Stimulated activated CD4-positive, alpha-beta T cell treated with anti-CD3 and anti-CD28 coated beads, Interleukin-2, amount 100 ng/mL, for 4 hours (primary cell): ENCODE data around the gene RFFL.

Experiments
- DNase-seq: peaks from one replicate; pipeline ENCODE4 v3.0.0-alpha.2; 2020; ENCODE audit warnings: low read depth

Gene RFFL

DNA sequence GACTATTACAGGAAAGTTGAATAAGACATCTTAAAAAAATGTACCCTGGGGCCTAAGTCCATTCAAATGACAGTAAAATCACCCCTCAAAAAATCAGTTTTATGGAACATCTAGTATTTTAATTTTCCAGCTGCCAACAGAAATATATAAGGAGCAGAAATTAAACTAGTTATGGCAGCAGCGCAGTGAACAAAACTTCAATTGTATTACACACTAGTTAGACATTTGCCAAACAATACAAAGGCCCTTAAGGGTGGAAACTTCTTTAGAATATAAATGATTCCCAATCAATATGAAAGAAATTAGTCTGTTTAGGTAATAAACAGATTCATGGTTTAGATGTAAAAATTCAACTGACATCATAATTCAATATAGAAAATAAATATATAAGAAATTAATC, 18.1 kb upstream of the RFFL start:
- DNase-seq, result no peak

DNA sequence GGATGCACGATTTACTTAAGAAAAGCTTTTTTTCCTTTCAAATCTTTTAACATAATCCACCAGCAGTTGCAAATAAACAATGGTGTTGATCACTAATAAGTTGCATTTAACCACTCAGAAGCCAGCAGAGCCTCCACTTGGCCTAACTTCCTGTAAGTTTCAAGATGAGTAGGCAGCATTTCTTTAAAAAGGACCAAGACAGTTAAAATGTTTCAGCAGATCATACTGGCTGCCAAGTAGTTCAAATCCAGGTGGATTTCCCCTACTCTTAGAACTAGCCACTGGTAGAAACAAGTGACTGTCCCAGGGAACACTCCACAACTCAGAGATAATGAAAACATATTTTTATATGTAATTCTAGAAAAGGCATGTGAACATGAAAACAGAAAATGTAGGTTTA, 17.0 kb upstream of the RFFL start:
- no peak for DNase-seq

GRCh38 chr17:35079547-35080423, 16.3 kb upstream of the RFFL start:
- DNase-seq, result no peak

- no peak for DNase-seq
These were observed 13.4 kb upstream of the RFFL start for GRCh38 chr17:35076874-35077273.

DNA sequence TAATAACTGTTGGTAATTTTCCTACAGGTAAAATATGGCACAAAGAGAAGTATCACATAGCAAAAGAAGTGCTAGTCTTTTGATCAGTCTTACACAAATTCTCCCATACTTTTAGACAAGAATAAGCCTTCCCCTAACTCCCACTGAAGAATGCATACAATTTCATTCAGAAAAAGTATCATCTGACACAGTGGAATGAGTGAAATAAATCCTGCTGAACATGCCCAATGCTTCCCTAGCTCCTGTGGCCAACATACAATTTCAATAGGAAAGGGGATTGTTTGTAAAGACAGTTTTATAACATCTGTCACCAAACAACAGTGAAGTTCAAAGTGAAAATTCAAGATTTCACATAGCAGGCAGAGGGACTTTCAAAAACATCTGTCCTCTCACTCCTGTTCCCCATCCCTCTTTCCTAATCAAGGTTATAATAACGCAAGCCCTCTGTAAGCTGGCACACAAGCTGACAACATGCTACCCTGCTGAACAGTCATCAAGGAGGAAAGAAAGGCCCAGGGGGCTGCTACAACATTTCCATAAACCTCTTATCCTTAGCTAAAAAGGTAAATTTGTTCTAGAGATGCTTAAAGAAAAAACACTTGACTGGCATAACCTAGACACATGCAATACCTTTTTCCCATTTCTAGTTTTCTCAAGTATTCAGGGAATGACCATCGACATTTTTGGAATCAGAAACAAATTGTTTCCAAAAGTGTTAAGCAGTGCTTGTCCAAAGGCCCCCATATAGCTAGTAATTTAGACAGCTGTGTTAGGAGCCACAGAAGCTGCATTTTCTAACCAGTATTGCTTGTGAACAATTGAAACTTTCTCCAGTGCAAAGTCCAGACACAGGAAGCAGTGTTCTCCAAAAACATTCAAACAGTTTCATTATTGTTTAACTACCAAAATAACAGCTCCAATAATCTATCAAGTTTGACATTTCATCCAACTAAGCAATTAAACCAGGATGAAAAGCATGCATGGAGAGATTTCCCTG, 11.5 kb upstream of the RFFL start:
- DNase-seq, result no peak

DNA sequence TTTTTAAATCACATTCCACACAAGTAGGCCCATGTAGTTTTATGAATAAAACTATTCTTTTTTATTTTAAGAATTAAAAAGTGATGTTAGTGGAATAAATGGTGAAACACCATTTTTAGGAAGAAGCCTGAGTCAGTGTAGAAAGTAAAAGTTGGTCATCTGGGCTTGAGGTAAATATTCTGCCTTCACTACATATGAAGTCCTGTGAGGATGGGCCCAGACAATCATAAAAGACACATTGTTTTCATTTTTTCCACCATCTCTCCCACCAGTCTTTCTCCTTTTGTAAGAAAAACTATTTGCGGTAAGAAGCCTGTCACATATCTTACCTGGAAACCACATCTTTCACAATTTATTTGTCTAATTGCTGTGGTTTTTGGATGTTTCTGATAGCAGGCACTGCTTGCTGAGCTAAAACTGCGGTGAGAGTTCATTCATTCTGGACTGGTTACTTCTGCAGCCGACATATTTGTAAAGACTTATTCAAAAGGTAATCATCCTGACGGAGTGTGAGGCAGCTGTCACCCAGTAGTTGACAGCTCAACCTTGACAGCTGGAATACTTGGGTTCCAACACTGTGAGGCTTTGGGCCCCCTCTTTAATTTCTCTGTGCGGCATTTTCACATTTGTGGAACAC, 10.6 kb upstream of the RFFL start:
- DNase-seq, result no peak

GRCh38 chr17:35073183-35073790, 9.8 kb upstream of the RFFL start:
- DNase-seq, result no peak

DNA sequence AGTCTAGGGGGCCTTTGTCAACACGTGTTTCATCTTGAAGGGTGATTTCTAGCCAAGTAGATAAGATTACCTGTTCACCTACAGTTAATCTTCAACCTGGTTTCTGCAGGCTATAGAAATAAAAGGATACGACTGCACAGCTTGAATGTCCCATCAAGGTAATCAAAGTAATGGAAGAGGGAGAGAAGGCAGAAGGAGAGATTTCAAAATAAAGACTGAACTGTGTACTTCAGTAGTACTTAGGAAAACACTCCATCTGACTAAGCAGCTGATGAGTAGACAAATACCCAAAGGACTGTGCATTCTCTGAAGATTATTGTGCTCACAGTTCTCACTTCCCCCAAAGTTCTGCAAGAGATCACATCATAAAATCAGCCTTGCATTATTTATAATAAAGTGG, 5.8 kb upstream of the RFFL start:
- no peak for DNase-seq

- no peak for DNase-seq
These were observed 4.7 kb upstream of the RFFL start for GRCh38 chr17:35068249-35068648.

DNA sequence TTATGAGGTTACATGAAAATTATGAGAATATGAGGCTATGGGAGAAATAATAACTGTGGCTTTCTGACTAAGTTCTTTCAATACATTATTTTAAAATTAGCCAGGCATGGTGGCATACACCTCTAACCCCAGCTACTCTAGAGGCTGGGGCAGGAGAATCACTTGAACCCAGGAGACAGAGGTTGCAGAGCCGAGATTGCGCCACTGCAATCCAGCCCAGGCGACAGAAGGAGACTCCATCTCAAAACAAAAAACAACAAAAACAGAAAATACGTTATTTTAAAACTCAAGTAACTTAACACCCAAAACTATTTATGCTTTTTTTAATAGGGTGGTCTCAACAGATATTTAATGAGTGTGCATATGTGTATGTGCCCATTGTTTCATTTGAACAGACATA, 2.4 kb upstream of the RFFL start:
- no peak for DNase-seq

DNA sequence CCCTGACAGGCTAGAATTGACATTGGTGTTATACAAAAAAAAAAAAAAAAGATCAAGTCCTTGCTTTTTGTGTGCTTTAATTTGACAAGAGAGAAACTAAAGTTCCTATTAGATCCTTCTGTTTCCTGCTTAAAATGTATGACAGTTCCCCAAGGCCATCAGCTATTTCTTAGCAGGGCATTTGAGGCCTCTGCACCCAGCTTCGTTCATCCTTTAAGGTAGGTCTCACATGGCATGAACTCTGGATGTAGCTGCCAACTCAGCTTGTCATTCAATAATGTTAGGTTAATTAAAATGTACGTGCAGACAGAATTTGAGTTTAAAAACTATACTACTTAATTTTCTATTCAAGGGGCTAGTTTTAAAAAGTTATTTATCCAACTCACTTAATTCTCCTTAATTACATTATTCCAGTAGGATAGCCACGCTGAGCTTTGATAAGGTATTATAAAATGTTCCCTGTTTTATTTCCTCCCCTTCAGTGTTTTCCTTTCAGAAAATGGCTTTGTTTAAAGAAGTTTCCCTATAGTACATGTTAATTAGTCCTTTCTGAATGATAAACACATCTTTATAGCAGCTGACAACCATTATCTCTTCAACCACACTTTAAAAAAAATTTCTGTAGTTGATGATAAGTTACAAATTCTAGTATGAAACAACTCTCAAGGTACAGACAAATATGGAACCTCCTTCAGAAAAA, 1.2 kb upstream of the RFFL start:
- DNase-seq, result no peak

GRCh38 chr17:35062308-35062707, 1.2 kb downstream of the RFFL start:
- DNase-seq, result no peak

GRCh38 chr17:35057332-35057915, 6.1 kb downstream of the RFFL start:
- no peak for DNase-seq

DNA sequence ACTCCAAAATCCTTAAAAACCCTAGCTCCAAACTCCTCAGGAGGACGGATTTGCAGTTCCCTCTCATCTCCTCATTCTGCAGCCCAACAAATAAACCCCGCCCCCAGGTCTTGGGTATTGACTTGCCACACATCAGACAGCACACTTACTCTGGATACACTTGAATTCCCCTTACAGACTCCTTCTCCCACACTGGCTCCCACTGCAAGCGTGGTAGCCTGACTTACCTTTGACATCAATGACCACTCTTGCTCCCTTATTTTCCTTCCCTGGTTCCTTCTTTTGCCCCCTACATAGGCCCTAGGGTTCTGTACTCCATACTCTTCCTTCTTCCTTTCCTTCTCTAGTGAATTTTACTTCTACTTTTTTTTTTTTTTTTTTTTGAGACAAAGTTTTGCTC, 7.5 kb downstream of the RFFL start:
- no peak for DNase-seq

DNA sequence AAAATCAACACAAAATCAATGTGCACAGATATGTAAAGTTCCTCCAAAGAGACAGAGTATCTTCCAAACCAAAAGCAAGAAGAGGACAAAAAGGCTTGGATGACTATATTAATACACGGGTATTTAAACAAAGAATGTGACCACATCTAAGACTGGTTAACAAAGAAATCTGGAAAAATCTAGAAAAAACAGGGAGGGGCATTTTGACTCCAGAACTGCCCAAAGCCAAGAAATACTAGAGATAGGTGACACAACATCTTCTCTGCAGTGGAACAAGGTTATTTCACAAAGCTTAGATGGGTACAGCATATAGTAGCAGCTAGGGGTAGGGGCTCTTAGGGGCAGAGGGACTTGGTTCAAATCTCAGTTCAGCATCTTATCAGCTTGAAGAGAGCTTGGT, 10.3 kb downstream of the RFFL start:
- no peak for DNase-seq

- no peak for DNase-seq
These were observed 10.7 kb downstream of the RFFL start for GRCh38 chr17:35052780-35053179.

GRCh38 chr17:35052241-35052610, 11.3 kb downstream of the RFFL start:
- DNase-seq, result no peak

DNA sequence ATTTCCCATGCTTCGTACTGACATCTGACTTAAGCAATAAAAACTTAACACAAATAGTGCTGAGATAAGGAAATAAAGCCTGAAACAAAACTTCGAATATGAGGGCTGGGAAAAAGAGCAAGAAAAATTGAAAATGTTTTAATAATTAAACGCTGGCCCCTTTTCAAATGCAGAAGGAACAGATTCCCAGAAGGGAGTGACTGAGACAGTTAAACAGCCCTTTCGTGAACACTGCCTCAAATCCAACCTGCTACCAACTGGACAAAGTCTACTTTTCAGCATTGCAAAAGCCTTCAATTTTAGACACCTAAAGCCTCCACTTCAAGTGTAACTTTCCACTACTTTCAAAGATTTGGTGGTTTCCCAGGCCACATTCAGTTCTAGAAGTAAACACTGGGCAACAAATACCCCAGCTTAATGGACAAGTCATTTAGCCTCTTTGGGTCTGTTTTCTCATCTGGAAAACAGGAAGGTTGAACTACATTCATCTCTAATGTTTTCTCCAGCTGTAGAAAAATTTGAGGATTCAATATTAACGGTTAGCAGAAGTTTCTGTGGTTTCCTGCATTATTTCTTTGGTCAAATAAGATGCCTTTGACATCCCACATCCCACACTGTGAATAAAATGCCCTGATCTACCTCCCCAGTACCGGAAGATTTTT, 11.8 kb downstream of the RFFL start:
- DNase-seq, result no peak

DNA sequence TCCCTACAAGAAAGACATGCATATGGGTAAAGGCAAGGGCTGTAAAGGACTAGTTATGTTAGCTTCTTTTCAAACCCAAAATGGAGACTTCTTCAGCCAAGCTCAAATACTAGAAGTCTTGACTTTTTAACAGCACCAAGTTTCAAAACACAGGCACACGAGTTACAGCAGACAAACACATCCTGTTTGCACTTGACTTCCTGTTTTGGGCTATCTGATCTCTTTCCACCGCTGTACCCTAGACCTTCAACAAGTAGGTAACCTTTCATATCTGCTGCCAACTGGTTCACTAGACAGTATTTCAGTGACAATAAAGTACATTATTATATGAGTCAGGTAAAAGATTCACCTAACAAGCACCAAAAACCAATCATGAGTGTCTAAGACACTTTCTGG, 12.3 kb downstream of the RFFL start:
- no peak for DNase-seq

DNA sequence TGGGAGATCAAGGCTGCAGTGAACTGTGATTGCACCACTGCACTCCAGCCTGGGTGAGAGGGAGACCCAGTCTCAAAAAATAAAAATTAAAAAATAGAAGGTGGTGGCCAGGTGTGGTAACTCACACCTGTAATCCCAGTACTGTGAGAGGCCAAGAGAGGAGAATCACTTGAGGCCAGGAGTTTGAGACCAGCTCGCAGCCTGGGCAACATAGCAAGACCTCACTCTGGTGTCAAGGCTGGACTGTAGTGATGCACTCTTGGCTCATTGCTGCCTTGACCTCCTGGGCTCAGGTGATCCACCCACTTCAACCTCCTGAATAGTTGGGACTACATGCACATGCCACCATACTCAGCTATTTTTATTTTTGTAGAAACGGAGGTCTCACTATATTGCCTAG, 13.3 kb downstream of the RFFL start:
- DNase-seq, result no peak
